Astrocyte of the spinal cord (primary cell): Measurements from ENCODE around the gene CMPK1.

Source experiments
- DNase-seq: peaks from one replicate; pipeline ENCODE4 v3.0.0; 2011; ENCODE audit warnings: low read depth, low spot score
- H3K4me3 ChIP-seq: 2 replicates; pipeline ENCODE4 v1.5.1; 2011; ENCODE audit warnings: low read depth, mild to moderate bottlenecking, low read length, moderate library complexity
- in situ Hi-C: cut with HindIII; loops from 2 replicates; pipeline ENCODE4 v1.10.0; 2017; ENCODE audit warnings: low sequenced_read_pairs
- TF ChIP-seq, protein P1 (sequence below): IDR thresholded peaks from 2 replicates; pipeline ENCODE4 v1.5.1; 2012; ENCODE audit warnings: low read depth, mild to moderate bottlenecking, low read length, inconsistent platforms

CMPK1 gene

GRCh38 chr1:47389731-47390130, 56.1 kb downstream of the CMPK1 start:
- TF ChIP-seq, protein P1, sequence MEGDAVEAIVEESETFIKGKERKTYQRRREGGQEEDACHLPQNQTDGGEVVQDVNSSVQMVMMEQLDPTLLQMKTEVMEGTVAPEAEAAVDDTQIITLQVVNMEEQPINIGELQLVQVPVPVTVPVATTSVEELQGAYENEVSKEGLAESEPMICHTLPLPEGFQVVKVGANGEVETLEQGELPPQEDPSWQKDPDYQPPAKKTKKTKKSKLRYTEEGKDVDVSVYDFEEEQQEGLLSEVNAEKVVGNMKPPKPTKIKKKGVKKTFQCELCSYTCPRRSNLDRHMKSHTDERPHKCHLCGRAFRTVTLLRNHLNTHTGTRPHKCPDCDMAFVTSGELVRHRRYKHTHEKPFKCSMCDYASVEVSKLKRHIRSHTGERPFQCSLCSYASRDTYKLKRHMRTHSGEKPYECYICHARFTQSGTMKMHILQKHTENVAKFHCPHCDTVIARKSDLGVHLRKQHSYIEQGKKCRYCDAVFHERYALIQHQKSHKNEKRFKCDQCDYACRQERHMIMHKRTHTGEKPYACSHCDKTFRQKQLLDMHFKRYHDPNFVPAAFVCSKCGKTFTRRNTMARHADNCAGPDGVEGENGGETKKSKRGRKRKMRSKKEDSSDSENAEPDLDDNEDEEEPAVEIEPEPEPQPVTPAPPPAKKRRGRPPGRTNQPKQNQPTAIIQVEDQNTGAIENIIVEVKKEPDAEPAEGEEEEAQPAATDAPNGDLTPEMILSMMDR, result no peak
- in situ Hi-C loops, result no loop called here
- DNase-seq, result no peak
- no peak overlapping the region for H3K4me3 ChIP-seq

- TF ChIP-seq, protein P1, result no peak
- in situ Hi-C loops, result no loop called here
- H3K4me3 ChIP-seq, result no peak overlapping the region
- DNase-seq, result no peak
Measured at GRCh38 chr1:47390843-47391242, 57.3 kb downstream of the CMPK1 start.

DNA sequence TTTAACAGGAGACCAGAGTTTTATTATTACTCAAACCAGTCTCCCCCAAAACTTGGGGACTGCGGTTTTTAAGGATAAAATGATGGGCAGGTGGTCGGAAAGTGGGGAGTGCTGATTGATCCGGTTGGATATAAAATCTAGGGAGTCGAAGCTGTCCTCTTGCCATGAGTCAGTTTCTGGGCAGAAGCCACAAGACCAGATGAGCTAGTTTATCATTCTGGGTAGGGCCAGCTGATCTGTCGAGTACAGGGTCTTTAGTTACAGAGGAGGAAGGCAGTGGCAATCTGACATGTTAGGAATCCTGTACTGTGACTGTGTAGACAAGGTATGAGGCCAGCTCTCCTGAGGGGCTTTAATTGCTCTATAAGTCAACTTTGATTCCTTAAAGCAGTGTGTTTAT, 59.6 kb downstream of the CMPK1 start:
- TF ChIP-seq, protein P1, result no peak
- no peak overlapping the region for H3K4me3 ChIP-seq
- in situ Hi-C loops, result no loop called here
- no peak for DNase-seq

- TF ChIP-seq, protein P1, result no peak
- in situ Hi-C loops, result no loop called here
- DNase-seq, result no peak
- H3K4me3 ChIP-seq, result no peak overlapping the region
Measured at GRCh38 chr1:47395433-47395832, 61.8 kb downstream of the CMPK1 start.

- no peak overlapping the region for H3K4me3 ChIP-seq
- DNase-seq, result no peak
- TF ChIP-seq, protein P1, result no peak
- in situ Hi-C loops, result no loop called here
Measured at GRCh38 chr1:47396671-47397196, 63.1 kb downstream of the CMPK1 start.

- TF ChIP-seq, protein P1, result no peak
Measured at GRCh38 chr1:47399138-47399845, 65.7 kb downstream of the CMPK1 start.

More at GRCh38 chr1:47399138-47399845, 65.7 kb downstream of the CMPK1 start:
- no peak for DNase-seq
- no peak overlapping the region for H3K4me3 ChIP-seq
- in situ Hi-C loops, result no loop called here
